Measurements from ENCODE around the gene GTF2F2. TPM values are rescaled to one million over a fixed set of nuclear protein-coding genes. Genes with fewer than 3 reads are reported as not detected.
"Not testable (repeated sequence)": the region's sequence is repeated elsewhere in the genome, so short reads cannot be mapped to it uniquely, and the experiment has no call there.

GTF2F2 gene
- total RNA-seq, 2 experiments from 2014 or later = 20.1 to 25.1 TPM

DNA sequence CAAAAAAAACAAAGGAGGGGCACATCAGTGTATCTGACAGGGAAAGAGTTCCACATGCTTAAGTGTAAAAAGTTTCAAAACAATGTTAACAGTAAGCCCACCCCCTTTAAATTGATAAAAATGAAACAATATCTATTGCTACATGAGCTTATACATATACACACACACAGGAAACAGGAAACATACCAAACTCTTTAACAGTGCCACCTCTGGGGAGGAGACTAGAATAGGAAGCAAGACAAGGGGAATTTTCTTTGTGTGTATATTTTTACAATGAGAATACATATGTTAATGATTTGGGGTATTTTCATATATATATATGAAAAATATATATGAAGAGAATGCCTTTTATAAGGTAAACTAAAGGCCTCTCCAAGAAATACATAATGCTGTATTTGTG, 175.9 kb downstream of the GTF2F2 start:
- intact Hi-C loops (cut with micrococcal nuclease; ENCODE audit: unreplicated experiment) = no loop called here
- CTCF ChIA-PET (ENCODE audit: unreplicated experiment) = no interaction called here
- Histone ChIP-seq H3K4me3 (ENCODE audit: low read depth, low read length, poor library complexity, severe bottlenecking) (no peak overlapping the region), H3K9me3 (ENCODE audit: low read length) (no peaks in the 10 kb centered on the region), H4K20me1 (ENCODE audit: insufficient read depth, low read length) (no peaks in the 10 kb centered on the region), H3K36me3 (ENCODE audit: insufficient read depth, low read length) (no peaks in the 10 kb centered on the region), H2AFZ (ENCODE audit: low read length) (no peak overlapping the region), H3K4me1 (ENCODE audit: insufficient read depth, low read length, poor library complexity, severe bottlenecking) (peaks cover 3% of the 10 kb centered on the region), H3K4me2 (ENCODE audit: low read length) (no peak overlapping the region), H3K9me2 (ENCODE audit: insufficient read depth, low read length) (no peaks in the 10 kb centered on the region), H3K79me2 (ENCODE audit: insufficient read depth, low read depth, low read length) (no peaks in the 10 kb centered on the region), H3K27ac (ENCODE audit: low read depth, low read length, poor library complexity, severe bottlenecking) (no peak overlapping the region)
- BruUV-seq (replicated peaks) = no TSS peak
- no peak for DNase-seq (ENCODE audit: low spot score)
- TF ChIP-seq EZH2phosphoT487 (IDR thresholded peaks at IDR 0.05; ENCODE audit: borderline replicate concordance, low read depth, low read length) = no peak
- TF ChIP-seq, protein P1, sequence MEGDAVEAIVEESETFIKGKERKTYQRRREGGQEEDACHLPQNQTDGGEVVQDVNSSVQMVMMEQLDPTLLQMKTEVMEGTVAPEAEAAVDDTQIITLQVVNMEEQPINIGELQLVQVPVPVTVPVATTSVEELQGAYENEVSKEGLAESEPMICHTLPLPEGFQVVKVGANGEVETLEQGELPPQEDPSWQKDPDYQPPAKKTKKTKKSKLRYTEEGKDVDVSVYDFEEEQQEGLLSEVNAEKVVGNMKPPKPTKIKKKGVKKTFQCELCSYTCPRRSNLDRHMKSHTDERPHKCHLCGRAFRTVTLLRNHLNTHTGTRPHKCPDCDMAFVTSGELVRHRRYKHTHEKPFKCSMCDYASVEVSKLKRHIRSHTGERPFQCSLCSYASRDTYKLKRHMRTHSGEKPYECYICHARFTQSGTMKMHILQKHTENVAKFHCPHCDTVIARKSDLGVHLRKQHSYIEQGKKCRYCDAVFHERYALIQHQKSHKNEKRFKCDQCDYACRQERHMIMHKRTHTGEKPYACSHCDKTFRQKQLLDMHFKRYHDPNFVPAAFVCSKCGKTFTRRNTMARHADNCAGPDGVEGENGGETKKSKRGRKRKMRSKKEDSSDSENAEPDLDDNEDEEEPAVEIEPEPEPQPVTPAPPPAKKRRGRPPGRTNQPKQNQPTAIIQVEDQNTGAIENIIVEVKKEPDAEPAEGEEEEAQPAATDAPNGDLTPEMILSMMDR (conservative IDR thresholded peaks at IDR 0.05; ENCODE audit: low read length) = no peak
- POLR2A ChIA-PET = no interaction called here

GRCh38 chr13:45297456-45298205, 177.3 kb downstream of the GTF2F2 start:
- Histone ChIP-seq H3K4me1 (ENCODE audit: insufficient read depth, low read length, poor library complexity, severe bottlenecking) (peaks cover 3% of the 10 kb centered on the region), H3K4me2 (ENCODE audit: low read length) (no peak overlapping the region), H3K79me2 (ENCODE audit: insufficient read depth, low read depth, low read length) (no peaks in the 10 kb centered on the region), H3K27ac (ENCODE audit: low read depth, low read length, poor library complexity, severe bottlenecking) (no peak overlapping the region), H4K20me1 (ENCODE audit: insufficient read depth, low read length) (no peaks in the 10 kb centered on the region), H3K36me3 (ENCODE audit: insufficient read depth, low read length) (no peaks in the 10 kb centered on the region), H2AFZ (ENCODE audit: low read length) (no peak overlapping the region), H3K9me3 (ENCODE audit: low read length) (no peaks in the 10 kb centered on the region), H3K9me2 (ENCODE audit: insufficient read depth, low read length) (no peaks in the 10 kb centered on the region), H3K4me3 (ENCODE audit: low read depth, low read length, poor library complexity, severe bottlenecking) (no peak overlapping the region)
- CTCF ChIA-PET (ENCODE audit: unreplicated experiment) = no interaction called here
- DNase-seq (ENCODE audit: low spot score) = no peak
- intact Hi-C loops (cut with micrococcal nuclease; ENCODE audit: unreplicated experiment) = no loop called here
- TF ChIP-seq, protein P1 (conservative IDR thresholded peaks at IDR 0.05; ENCODE audit: low read length) = no peak
- no peak for TF ChIP-seq EZH2phosphoT487 (IDR thresholded peaks at IDR 0.05; ENCODE audit: borderline replicate concordance, low read depth, low read length)
- POLR2A ChIA-PET = interaction anchor here (0.6 to 0.7 kb wide), 2 partner anchors 106 to 322 kb away, joined by 3 to 4 read pairs; no protein-coding TSS in a partner anchor
- no TSS peak for BruUV-seq (replicated peaks)

GRCh38 chr13:45298206-45298505, 177.8 kb downstream of the GTF2F2 start:
- TF ChIP-seq, protein P1 (conservative IDR thresholded peaks at IDR 0.05; ENCODE audit: low read length) = no peak
- no peak for TF ChIP-seq EZH2phosphoT487 (IDR thresholded peaks at IDR 0.05; ENCODE audit: borderline replicate concordance, low read depth, low read length)
- Histone ChIP-seq H3K27ac (ENCODE audit: low read depth, low read length, poor library complexity, severe bottlenecking) (no peak overlapping the region), H4K20me1 (ENCODE audit: insufficient read depth, low read length) (no peaks in the 10 kb centered on the region), H2AFZ (ENCODE audit: low read length) (no peak overlapping the region), H3K4me2 (ENCODE audit: low read length) (no peak overlapping the region), H3K4me1 (ENCODE audit: insufficient read depth, low read length, poor library complexity, severe bottlenecking) (peaks cover 3% of the 10 kb centered on the region), H3K9me2 (ENCODE audit: insufficient read depth, low read length) (no peaks in the 10 kb centered on the region), H3K36me3 (ENCODE audit: insufficient read depth, low read length) (no peaks in the 10 kb centered on the region), H3K79me2 (ENCODE audit: insufficient read depth, low read depth, low read length) (no peaks in the 10 kb centered on the region), H3K9me3 (ENCODE audit: low read length) (no peaks in the 10 kb centered on the region), H3K4me3 (ENCODE audit: low read depth, low read length, poor library complexity, severe bottlenecking) (no peak overlapping the region)
- POLR2A ChIA-PET = interaction anchor here (0.6 kb wide), 1 partner anchor 106 kb away, joined by 4 read pairs; no protein-coding TSS in a partner anchor
- CTCF ChIA-PET (ENCODE audit: unreplicated experiment) = no interaction called here
- intact Hi-C loops (cut with micrococcal nuclease; ENCODE audit: unreplicated experiment) = no loop called here
- BruUV-seq (replicated peaks) = no TSS peak
- DNase-seq (ENCODE audit: low spot score) = no peak

DNA sequence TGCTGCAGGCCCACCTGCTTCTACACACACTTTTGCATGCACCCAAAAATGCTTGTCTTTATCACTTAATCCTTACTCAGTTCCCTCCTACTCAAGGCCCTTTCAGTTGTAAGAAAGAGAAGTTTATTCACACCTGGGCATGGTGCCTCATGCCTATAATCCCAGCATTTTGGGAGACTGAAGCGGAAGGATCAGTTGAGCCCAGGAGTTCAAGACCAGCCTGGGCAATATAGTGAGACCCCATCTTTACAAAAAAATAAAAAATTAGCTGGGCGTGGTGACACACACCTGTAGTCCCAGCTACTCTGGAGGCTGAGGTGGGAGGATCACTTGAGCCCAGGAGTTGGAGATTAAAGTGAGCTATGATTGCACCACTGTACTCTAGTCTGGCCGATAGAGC, 178.2 kb downstream of the GTF2F2 start:
- H3K4me3 ChIP-seq (ENCODE audit: low read depth, low read length, poor library complexity, severe bottlenecking); DNase-seq (ENCODE audit: low spot score); BruUV-seq (replicated peaks); H3K9me3 ChIP-seq (ENCODE audit: low read length); H3K79me2 ChIP-seq (ENCODE audit: insufficient read depth, low read depth, low read length); H3K36me3 ChIP-seq (ENCODE audit: insufficient read depth, low read length); H2AFZ ChIP-seq (ENCODE audit: low read length); H3K4me1 ChIP-seq (ENCODE audit: insufficient read depth, low read length, poor library complexity, severe bottlenecking); intact Hi-C loops (cut with micrococcal nuclease; ENCODE audit: unreplicated experiment); H3K4me2 ChIP-seq (ENCODE audit: low read length); H3K27ac ChIP-seq (ENCODE audit: low read depth, low read length, poor library complexity, severe bottlenecking); H3K9me2 ChIP-seq (ENCODE audit: insufficient read depth, low read length); POLR2A ChIA-PET; H4K20me1 ChIP-seq (ENCODE audit: insufficient read depth, low read length); CTCF ChIA-PET (ENCODE audit: unreplicated experiment): not testable (repeated sequence)
